Stimulated activated naive CD8-positive, alpha-beta T cell treated with anti-CD3 and anti-CD28 coated beads, Interleukin-15, Interleukin-2, amounts not matched to agents 100 ng/mL and 50 ng/mL, for 24 hours (primary cell): ENCODE results near the gene CHD3.

Experiments
- H3K27ac Mint-ChIP-seq: one replicate; pipeline ENCODE4 v1.8.0; 2021; ENCODE audit warnings: mild to moderate bottlenecking, mixed read lengths
- H3K27me3 Mint-ChIP-seq: one replicate; pipeline ENCODE4 v1.8.0; 2021; ENCODE audit warnings: mixed read lengths
- H3K36me3 Mint-ChIP-seq: one replicate; pipeline ENCODE4 v1.8.0; 2021; ENCODE audit warnings: low read depth, mixed read lengths
- H3K4me1 Mint-ChIP-seq: one replicate; pipeline ENCODE4 v1.8.0; 2021; ENCODE audit warnings: low read depth, mixed read lengths
- H3K4me3 Mint-ChIP-seq: one replicate; pipeline ENCODE4 v1.8.0; 2021; ENCODE audit warnings: mild to moderate bottlenecking, mixed read lengths
- H3K9me3 Mint-ChIP-seq: one replicate; pipeline ENCODE4 v1.8.0; 2021; ENCODE audit warnings: mixed read lengths

The CHD3 gene

GRCh38 chr17:7888184-7888920, at the start of gene CHD3:
Gene CHD3, plus strand, starts transcription at chr17:7888789. Its CDS starts 212 bp downstream, at chr17:7889001.
- Mint-ChIP-seq H3K27ac (no peak within 1 kb of the TSS), H3K4me1 (peaks cover 4% of the 10 kb centered on the region), H3K4me3 (no peak within 1 kb of the TSS), H3K36me3 (peaks cover 31% of the 10 kb centered on the region), H3K9me3 (no peaks in the 10 kb centered on the region), H3K27me3 (no peaks in the 10 kb centered on the region)

- Mint-ChIP-seq H3K27ac (peak overlapping the region; percentile 66), H3K4me3 (peak overlapping the region; percentile 88), H3K36me3 (peaks cover 3% of the 10 kb centered on the region), H3K4me1 (peaks cover 73% of the 10 kb centered on the region), H3K9me3 (no peaks in the 10 kb centered on the region), H3K27me3 (no peaks in the 10 kb centered on the region)
Observed at GRCh38 chr17:7839190-7839875, 49.3 kb upstream of the CHD3 start.

- no peaks in the 10 kb centered on the region for H3K9me3 Mint-ChIP-seq
- no peaks in the 10 kb centered on the region for H3K27me3 Mint-ChIP-seq
- peaks cover 69% of the 10 kb centered on the region for H3K4me1 Mint-ChIP-seq
- H3K4me3 Mint-ChIP-seq: peak overlapping the region; percentile 88
- H3K36me3 Mint-ChIP-seq: peaks cover 3% of the 10 kb centered on the region
- H3K27ac Mint-ChIP-seq: peak overlapping the region; percentile 95
Observed at GRCh38 chr17:7839876-7840261, 48.7 kb upstream of the CHD3 start.

GRCh38 chr17:7840441-7840840, 48.1 kb upstream of the CHD3 start:
- peaks cover 8% of the 10 kb centered on the region for H3K36me3 Mint-ChIP-seq

DNA sequence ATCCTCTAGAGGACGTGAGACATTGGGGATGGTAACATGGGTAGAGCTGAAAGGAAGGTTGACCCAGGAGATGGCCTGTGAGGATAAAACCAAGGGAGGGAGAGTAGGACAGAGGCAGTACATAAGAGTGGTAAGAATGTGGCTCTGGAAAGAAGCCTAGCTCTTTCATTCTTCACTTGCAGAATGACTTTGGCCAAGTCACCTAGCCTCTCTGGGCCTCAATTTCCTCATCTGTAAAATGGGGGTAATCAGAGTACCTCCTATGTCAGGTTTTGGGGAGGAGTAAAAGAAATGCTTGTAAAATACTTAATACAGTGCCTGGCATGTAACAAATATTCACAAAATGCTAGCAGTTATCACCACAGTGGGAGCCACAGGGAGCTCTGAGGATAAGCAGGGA, 47.7 kb upstream of the CHD3 start:
- Mint-ChIP-seq H3K9me3 (no peaks in the 10 kb centered on the region), H3K27me3 (no peaks in the 10 kb centered on the region), H3K4me1 (peaks cover 72% of the 10 kb centered on the region), H3K36me3 (peaks cover 13% of the 10 kb centered on the region), H3K27ac (peak overlapping the region; percentile 95), H3K4me3 (peak overlapping the region; percentile 88)

More at GRCh38 chr17:7840441-7840840, 48.1 kb upstream of the CHD3 start:
- H3K27me3 Mint-ChIP-seq: no peaks in the 10 kb centered on the region
- no peaks in the 10 kb centered on the region for H3K9me3 Mint-ChIP-seq
- peaks cover 68% of the 10 kb centered on the region for H3K4me1 Mint-ChIP-seq
- H3K4me3 Mint-ChIP-seq: peak overlapping the region; percentile 88
- peak overlapping the region; percentile 95 for H3K27ac Mint-ChIP-seq

DNA sequence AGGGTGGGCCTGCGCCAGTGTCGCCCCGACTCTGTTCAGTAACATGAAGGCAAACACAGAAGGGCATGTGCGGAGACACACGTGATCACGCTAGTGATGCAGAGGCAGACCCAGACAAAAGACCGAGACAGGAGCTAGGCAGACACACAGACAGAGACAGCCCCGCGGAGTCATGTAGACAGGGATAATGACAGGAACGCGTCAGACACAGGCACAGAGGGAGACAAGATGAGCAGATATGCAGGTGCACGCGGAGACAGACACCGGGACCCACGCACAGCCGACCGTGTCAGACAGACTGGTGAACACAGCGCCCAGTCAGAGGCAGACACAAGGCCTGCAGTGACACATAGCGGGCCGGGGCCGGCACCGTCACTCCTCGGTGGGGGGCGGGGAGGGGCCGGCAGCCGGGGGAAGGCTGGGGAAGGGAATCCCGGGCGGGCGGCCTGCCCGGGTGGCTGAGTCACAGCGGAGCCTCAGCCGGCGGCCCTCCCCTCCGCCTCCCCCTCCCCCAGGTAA, 47.1 kb upstream of the CHD3 start:
- Mint-ChIP-seq H3K4me3 (peak overlapping the region; percentile 88), H3K27me3 (no peaks in the 10 kb centered on the region), H3K9me3 (no peaks in the 10 kb centered on the region), H3K36me3 (peaks cover 19% of the 10 kb centered on the region), H3K27ac (peak overlapping the region; percentile 100), H3K4me1 (peaks cover 71% of the 10 kb centered on the region)

GRCh38 chr17:7841915-7842379, 46.6 kb upstream of the CHD3 start:
- Mint-ChIP-seq H3K27me3 (no peaks in the 10 kb centered on the region), H3K36me3 (peaks cover 23% of the 10 kb centered on the region), H3K4me3 (peak overlapping the region; percentile 88), H3K27ac (peak overlapping the region; percentile 100), H3K9me3 (no peaks in the 10 kb centered on the region), H3K4me1 (peaks cover 71% of the 10 kb centered on the region)

GRCh38 chr17:7842380-7843256, 46.0 kb upstream of the CHD3 start:
- Mint-ChIP-seq H3K4me1 (peaks cover 70% of the 10 kb centered on the region), H3K36me3 (peaks cover 24% of the 10 kb centered on the region), H3K27ac (peak overlapping the region; percentile 100), H3K9me3 (no peaks in the 10 kb centered on the region), H3K4me3 (peak overlapping the region; percentile 88), H3K27me3 (no peaks in the 10 kb centered on the region)

DNA sequence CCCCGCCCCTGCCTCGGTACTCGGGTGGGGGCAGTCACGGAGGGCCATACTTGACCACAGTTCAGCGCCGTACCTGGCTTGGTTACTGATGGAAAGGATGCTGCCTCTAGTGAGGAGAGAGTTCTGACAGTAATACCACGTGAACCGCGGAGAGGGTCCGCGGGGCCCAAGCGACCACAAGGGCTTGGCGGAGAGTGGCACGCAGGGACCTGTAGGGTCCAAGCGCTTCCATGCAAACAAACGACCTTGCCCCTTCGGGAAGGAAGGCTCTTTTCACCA, 45.4 kb upstream of the CHD3 start:
- Mint-ChIP-seq H3K27ac (peak overlapping the region; percentile 100), H3K4me3 (peak overlapping the region; percentile 88), H3K27me3 (no peaks in the 10 kb centered on the region), H3K36me3 (peaks cover 24% of the 10 kb centered on the region), H3K4me1 (peaks cover 68% of the 10 kb centered on the region), H3K9me3 (no peaks in the 10 kb centered on the region)

GRCh38 chr17:7843536-7844291, 44.9 kb upstream of the CHD3 start:
- Mint-ChIP-seq H3K9me3 (no peaks in the 10 kb centered on the region), H3K36me3 (peaks cover 24% of the 10 kb centered on the region), H3K4me1 (peaks cover 65% of the 10 kb centered on the region), H3K27ac (peak overlapping the region; percentile 100), H3K4me3 (peak overlapping the region; percentile 88), H3K27me3 (no peaks in the 10 kb centered on the region)

DNA sequence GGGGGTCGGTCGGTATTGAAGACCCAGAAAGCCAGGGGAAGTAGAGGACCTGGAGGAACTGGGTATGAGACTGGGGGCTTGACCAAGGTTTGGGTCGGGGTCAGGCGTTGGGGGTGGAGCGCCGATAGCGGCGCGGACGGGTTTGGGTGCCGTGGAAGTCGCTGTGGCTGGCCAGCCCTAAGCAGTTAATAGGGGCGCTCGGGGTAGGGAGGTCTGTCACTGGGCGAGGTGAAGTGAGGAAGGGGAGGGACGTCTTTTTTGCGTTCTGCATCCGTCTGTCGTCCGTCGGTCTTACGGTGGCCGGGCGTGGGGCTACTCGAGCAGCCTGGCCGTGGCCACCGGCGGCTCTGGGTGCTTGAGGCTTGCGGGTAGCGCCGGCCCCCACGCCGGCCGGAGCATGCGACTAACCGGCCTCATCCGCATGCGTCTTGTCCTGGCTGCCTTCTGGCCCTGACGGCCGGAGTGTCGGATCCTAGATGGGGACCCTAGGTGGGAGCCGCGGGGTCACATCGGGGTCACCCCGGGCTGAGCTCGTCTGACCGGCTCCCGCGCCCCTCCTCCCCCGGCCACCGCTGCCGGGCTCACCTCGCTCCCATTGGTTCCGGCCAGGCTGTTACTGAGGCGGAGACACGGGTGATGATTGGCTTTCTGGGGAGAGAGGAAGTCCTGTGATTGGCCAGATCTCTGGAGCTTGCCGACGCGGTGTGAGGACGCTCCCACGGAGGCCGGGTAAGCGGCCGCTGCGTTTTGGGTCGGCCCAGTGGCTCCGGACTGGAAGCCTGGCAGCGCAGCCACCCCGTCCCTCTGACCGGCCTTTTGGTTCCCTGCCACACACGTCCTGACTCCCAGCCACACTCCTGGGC, 44.1 kb upstream of the CHD3 start:
- no peaks in the 10 kb centered on the region for H3K27me3 Mint-ChIP-seq
- H3K4me1 Mint-ChIP-seq: peaks cover 58% of the 10 kb centered on the region
- peaks cover 25% of the 10 kb centered on the region for H3K36me3 Mint-ChIP-seq

GRCh38 chr17:7845359-7846062, 43.1 kb upstream of the CHD3 start:
- Mint-ChIP-seq H3K27ac (peak overlapping the region; percentile 100), H3K27me3 (no peaks in the 10 kb centered on the region), H3K4me3 (peak overlapping the region; percentile 88), H3K4me1 (peaks cover 58% of the 10 kb centered on the region), H3K36me3 (peaks cover 32% of the 10 kb centered on the region), H3K9me3 (no peaks in the 10 kb centered on the region)

More for the DNA sequence above, 44.1 kb upstream of the CHD3 start:
- Mint-ChIP-seq H3K9me3 (no peaks in the 10 kb centered on the region), H3K4me3 (peak overlapping the region; percentile 88), H3K27ac (peak overlapping the region; percentile 100)
